Activated CD8-positive, alpha-beta memory T cell treated with anti-CD3 and anti-CD28 coated beads for 24 hours (primary cell): ENCODE results near the gene AKAP7.
"Not testable (repeated sequence)": the region's sequence is repeated elsewhere in the genome, so short reads cannot be mapped to it uniquely, and the experiment has no call there.

Experiments used
- DNase-seq: peaks from one replicate; pipeline ENCODE4 v3.0.0-alpha.2; 2020

The AKAP7 gene

DNA sequence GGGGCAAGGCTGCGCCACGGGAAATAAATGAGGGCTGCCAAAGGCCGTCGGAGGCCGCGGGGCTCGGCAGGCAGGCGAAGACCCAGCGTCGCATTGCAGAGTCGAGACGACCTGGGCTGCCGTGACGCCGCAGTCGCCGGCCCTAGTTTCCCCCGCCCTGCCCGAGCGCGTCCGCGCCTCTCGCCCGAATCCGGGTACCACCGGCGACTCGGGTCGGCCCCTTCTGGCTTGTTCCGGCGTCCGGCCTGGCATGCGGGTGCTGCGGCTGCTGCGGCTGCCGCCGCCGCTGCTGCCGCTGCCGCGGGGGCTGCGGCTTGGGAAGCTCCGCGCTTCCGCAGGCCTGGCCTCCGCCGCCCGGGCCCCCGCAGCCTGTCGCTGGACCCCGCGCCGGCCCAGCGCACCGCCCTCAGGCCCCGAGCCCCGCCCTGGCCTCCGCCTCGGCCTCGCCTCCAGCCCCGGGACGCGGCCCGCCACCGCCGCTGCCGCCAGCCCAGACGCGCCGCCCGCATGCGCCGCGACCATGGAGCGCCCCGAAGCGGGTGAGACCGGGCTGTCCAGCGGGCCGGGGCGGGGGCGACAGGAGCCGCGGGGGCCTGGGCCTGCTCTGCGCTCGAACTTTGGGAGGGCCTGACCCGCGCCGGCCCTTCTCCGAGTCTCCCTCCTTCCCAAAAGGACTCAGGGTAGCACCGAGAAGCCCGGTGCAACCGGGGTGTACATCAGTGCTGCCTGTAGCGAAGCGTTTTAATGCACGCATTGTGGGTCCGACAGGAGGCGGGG is at the start of gene AKAP7:
AKAP7 (plus strand) TSS at position 224 of the 777 bp plus-strand sequence; CDS start at position 521, 297 bp downstream.
- DNase-seq = peak; percentile 88

DNA sequence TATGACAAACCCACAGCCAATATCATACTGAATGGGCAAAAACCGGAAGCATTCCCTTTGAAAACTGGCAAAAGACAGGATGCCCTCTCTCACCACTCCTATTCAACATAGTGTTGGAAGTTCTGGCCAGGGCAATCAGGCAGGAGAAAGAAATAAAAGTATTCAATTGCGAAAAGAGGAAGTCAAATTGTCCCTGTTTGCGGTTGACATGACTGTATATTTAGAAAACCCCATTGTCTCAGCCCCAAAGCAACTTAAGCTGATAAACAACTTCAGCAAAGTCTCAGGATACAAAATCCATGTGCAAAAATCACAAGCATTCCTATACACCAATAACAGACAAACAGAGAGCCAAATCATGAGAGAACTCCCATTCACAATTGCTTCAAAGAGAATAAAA is 44.9 kb upstream of the AKAP7 start:
- DNase-seq = not testable (repeated sequence)

DNA sequence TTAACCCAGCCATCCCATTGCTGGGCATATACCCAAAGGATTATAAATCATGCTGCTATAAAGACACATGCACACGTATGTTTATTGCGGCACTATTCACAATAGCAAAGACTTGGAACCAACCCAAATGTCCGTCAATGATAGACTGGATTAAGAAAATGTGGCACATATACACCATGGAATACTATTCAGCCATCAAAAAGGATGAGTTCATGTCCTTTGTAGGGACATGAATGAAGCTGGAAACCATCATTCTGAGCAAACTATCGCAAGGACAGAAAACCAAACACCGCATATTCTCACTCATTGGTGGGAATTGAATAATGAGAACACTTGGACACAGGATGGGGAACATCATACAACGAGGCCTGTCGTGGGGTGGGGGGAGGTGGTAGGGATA is 43.3 kb upstream of the AKAP7 start:
- DNase-seq = not testable (repeated sequence)

DNA sequence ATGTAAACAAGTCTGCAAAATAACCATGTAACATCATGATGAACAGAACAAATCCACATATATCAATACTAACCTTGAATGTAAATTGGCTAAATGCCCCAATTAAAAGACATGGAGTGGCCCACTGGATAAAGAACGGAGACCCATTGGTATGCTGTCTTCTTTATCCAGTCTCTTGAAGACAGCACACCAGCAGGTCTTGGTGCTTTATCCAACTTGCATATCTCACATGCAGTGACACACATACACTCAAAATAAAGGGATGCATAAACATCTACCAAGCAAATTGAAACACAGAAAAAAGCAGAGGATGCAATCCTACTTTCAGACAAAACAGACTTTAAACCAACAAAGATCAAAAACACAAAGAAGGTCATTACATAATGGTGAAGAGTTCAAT is 41.9 kb upstream of the AKAP7 start:
- DNase-seq = no peak

DNA sequence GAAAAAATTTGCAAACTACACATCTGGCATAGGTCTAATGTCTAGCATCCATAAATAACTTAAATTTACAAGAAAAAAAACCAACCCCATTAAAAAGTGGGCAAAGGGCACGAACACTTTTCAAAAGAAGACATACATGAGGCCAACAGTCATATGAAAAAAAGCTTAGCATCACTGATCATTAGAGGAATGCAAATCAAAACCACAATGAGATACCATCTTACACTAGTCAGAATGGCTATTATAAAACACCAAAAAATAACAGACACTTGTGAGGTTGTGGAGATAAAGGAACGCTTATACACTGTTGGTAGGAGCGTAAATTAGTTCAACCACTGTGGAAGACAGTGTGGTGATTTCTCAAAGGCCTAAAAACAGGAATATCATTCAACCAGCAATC is 38.5 kb upstream of the AKAP7 start:
- DNase-seq = no peak

DNA sequence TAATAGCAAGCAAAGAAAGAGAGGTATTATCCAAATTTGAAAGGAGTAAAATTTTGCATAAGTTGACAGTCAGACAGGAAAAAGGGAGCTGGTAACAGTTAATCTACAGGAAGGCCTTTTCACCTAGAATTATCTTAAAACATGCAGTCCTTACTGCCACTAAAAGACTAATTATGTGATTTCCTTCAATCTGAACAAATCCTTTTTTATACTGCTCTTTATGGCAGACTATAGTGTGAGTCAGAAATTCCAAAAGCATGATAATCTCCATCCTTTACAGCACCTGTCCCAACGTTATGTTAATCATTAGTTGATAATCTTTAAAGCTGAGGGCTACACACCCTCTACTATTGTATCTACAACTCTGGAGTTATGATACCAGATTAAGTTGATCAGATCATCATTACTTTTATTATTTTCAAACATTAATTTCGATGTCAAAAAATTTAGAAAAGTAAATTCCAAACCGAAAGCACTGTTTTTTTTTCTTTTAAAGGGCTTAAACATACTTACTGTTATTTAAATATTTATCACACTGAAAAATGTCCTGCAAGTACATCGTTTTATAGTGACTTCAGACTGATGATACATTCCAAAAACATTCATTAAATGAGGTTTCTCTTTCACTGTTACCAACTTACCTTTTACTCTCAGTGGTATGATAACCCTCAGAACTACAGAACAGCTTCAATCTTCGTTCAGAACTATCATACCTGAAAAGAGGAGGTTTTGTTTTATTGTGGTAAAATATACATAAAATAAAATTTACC is 33.2 kb upstream of the AKAP7 start:
- DNase-seq = no peak

DNA sequence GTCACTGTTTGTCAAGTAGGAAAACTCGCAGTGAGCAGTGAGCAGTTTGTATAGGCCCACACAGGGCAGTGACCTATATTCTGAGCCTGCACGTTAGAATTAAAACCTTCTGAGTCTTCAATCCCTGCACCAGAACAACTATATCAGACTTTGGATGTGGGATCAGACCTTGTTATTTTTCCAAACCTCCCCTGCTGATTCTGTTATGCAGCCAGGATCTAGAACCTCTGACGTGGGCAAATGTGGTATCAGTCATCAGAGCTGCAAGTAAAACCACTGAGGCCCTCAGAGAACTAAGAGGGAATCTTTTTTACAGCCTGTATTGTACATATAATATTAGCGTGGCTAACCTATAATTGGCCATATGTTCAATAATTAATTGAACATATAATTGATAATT is 32.0 kb upstream of the AKAP7 start:
- no peak for DNase-seq

DNA sequence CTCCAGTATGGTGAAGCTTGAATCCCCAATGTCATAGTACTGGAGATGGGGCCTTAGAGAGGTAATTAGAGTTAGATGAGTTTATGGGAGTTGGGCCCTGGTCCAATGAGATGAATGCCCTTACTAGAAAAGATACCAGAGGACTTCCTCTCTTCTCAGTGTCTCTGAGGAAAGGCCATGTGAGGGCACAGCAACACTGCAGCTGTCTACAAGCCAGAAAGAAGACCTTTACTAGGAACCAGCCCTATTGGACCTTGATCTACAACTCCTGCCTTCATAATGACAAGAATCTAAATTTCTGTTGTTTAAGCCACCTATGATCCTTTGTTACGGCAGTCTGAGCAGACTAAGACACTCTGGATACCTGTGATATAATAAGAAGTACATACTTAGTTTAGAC is 31.4 kb upstream of the AKAP7 start:
- no peak for DNase-seq

DNA sequence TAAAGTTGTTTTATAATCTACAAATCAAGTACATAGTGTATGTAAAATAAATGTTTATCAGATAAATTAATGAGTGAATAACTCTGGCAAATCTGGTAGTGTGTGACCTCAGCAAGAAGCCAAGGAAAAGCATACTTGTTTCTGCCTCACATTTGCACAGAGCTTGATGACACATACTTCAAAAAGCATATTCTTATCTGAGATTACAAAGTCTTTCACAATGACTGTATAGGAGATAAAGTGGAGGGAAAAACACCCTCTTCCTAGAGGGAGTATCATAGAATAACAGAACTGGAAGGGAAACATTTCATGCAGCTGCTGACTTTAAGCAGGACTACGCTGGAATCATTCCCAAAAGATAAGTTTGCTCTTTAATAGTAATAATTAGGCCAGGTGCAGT is 28.1 kb upstream of the AKAP7 start:
- no peak for DNase-seq

DNA sequence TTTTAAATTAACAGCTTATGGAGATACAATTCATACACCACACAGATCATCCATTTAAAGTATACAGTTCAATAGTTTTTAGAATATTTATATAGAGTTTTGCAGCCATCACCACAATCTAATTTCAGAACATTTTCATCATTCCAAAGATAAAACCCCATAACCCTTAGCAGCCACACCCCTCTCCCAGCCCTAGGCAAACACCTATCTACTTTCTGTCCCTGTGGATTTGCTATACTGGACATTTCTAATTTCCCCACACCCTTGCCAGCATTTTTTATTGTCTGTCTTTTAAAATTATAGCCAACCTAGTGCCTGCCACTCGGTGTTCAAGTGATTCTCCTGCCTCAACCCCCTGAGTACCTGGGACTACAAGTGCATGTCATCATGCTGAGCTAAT is 23.0 kb upstream of the AKAP7 start:
- no peak for DNase-seq

DNA sequence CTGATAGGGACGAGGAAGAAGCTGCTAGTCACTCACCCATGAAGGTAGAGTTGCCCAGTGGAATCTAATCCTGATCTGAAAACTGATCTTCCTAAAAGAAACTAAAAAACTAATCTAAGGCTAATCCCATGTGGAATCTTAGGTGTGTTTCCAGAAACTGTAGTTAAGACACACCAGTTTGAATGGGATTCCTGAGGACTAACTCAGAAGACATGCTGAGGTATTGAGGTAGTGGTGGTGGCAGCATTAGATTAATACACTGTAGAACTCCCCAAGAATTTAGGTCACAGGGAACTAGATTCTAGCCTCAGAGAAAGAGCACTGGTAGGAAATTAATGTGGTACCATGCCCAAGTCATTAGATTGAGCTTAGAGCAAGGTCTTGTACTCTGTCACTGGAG is 19.6 kb upstream of the AKAP7 start:
- no peak for DNase-seq

DNA sequence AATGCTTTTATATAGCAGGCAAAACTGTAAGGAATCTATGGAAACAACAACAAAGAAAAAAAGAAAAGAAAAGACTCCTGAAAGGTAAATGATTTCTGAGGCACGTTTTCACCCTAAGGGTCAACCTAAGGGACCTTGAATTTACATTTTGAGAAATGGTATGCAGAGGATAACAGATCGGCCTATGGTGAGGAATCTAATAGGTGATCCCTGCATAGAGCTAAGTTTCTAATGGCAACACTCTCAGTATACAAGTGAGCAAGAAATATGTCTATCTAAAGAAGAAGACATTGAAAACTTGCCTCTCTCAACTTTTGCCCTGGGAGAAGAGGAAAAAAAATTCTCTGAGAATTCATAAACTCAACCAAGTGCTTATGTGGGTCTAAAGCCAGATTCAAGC is 18.9 kb upstream of the AKAP7 start:
- DNase-seq = no peak

DNA sequence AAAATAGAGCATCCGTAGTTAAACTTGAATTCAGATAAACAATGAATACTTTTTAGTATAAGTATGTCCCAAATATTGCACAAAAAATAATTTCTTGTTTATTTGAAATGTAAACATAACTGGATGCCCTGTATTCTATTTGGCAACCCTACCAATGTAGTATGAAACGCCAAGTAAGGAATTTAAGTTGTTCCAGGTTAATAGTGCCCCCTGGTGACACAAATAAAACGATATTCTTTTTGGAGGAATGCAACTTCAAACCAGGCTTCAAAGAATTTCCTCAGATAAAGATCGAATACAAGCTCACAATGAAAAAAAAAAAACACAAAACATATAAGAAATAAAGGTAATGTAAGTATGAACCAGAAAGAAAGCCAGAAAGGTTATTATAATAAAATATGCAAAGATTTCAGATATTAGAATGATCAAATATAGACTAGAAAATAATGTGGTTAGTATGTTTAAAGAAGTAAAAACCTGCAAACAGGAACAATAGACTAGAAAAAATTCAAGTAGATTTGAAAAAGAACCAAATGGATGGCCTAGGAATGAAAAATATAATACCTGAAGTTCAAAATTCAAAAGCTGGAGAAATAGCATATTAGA is 18.4 kb upstream of the AKAP7 start:
- no peak for DNase-seq

DNA sequence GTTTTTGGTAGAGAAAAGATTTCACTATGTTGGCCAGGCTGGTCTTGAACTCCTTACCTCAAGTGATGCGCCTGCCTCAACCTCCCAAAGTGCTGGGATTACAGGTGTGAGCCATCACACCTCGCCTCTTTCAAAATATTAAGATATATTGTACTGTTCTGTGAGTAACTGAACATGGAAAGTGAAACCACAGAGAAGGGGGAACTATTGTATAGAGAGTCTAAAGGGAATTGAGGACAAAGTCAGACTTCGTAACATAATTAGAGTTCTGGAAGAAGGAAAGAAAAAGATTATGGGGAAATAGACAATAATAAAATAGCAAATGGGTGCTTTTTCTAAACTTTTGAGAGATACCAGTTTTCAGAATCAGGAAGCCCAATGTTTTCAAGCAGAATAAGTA is 17.4 kb upstream of the AKAP7 start:
- DNase-seq = no peak

DNA sequence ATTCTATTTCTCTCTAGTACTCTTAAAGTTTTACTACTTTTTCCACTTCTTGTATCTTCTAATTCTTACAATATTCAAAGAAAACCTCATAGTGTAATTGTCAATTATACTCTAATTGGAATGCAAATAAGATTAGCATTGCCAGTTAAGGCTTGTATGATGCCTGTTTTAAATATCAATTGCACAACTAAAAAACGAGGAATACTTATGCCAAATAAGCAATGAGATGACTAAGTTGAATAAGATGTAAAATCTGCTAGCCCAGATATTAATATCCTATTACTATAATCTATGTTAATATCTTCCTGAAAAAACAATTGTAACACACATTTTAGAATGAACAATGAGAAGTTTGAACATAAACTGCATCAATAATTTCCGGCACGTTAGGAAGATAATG is 13.3 kb upstream of the AKAP7 start:
- DNase-seq = no peak

DNA sequence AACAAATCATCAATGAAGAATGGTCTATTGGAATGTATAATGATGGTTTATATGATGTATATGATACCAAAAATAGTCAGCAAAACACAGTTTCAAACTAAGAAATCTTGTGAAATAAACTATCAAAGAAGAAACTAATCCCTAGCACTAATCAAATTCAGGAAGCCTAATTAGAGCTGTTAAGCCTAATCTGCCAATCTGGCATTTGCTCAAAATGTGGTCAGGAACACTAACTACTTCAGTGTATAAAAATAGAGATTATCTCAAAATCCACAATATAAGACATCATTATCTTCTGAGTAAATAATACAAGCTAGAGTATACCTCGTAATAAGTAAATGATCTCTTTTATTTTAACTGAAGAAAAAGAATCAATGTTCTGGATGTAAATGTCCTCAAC is 12.8 kb upstream of the AKAP7 start:
- DNase-seq = no peak

DNA sequence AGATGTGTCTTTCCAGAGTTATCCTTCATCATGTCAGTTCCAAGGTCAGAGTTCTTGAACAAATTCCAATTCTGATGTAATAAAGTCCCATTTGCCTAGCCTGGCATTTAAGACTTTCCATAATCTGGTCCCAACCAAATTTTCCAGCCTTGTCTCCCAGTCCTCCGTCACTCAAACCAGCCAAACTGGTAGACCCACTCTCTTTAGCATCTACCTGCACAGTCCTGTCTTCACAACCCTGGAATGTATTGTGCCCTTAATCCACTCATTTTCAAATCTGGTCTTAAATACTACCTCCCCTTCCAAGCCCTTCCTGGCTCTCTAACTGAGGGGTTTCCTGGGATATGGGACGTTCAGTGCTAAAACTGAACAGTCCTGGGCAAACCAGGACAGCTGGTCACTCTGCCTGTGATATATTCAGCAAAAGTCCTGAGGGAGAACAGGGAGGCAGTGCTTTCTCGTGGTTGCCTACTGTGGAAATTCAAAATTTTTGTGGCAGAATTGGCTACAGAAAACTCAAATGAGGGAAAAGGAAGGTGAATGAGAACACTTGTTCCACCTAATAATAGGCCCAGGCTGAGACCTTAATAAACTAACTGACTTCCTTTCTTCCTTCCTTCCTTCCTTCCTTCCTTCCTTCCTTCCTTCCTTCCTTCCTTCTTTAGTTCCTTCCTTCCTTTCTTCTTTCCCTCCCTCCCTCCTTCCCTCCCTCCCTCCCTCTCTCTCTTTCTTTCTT is 10.8 kb upstream of the AKAP7 start:
- DNase-seq = no peak

DNA sequence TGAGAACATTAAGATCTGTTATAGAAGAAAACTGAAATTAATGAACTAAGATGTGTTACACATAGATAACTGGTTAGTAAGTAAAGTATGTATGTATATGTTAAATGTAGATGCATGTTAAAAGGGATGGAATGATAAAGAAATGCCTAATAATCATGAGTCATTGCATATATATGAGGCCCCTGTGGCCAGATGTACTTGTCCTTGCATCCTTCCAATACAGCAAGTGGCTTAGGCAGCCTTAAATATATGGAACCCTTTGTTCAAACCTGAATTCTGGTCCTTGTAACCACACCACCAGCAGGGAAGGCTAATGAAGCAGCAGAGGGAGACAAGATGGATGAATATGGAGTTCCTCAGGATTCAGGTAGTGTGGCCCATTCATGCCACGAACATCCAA is 9.8 kb upstream of the AKAP7 start:
- DNase-seq = no peak

DNA sequence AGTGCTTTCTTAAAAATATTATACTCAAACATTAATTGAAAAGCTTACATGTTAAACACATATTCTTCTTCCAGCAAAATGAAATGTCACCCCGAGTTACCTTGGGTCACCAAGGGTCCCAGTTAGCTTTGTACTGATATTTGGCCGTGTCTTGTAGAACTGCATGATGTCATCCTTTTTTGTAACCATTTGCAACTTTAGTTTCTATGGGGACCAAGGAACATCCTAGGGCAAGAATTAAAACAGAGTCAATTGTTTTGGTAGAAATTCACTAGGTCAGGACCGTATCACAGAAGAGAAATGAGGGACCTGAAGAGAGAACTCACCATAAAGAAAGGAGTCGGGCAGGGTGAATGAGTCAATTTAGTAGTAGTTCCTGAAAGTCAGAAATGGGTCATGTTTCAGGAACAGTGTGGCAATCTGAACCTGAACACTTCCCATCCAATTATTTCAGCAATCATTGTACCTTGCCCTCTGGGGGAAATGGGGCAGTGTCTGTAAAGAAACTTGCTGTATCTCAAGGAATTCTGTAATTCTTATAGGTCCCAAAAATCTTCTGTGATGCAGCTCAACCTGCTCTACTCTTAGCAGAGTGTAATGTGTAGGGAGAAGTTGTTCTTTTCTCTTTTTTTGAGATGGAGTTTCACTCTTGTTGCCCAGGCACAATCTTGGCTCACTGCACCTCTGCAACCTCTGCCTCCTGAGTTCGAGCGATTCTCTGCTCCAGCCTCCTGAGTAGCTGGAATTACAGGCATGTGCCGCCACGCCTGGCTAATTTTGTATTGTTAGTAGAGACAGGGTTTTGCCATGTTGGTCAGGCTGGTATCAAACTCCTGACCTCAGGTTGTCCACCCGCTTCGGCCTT is 5.3 kb upstream of the AKAP7 start:
- no peak for DNase-seq

DNA sequence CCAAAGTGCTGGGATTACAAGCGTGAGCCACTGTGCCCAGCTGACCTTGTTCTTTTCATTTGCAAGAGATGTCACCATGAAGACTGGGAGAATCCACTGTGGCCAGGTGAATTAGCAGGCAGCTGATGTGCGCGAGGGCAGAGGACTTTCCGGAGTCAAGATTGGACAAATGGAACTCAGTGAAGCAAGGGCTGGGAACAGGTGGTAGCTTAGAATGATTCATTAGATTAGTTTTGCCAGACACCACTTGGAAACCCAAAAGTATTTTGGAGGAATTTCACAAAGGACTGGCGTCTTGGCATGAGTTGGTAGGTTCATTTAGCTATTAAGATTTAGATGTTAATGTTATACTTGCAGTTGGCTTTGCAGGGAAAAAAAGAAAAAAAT is 4.7 kb upstream of the AKAP7 start:
- no peak for DNase-seq

DNA sequence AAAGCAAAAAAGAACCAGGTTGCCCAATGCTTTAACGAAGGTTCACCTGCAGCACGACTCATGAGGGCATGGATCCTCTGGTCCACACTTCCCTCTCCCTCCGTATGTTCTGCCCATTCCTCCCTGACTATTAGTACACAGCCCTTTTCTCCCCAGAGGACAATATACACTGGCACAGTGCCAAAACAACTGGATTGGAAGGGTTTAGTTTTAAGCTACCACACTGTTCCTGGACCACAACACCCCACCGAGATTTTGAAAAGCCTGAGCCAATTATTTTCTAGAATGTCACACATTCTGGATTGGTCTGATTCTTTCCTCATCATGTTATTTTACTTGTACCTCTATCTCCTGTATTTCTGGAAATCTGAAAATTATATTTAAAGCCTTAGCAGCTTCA is 2.9 kb upstream of the AKAP7 start:
- no peak for DNase-seq

DNA sequence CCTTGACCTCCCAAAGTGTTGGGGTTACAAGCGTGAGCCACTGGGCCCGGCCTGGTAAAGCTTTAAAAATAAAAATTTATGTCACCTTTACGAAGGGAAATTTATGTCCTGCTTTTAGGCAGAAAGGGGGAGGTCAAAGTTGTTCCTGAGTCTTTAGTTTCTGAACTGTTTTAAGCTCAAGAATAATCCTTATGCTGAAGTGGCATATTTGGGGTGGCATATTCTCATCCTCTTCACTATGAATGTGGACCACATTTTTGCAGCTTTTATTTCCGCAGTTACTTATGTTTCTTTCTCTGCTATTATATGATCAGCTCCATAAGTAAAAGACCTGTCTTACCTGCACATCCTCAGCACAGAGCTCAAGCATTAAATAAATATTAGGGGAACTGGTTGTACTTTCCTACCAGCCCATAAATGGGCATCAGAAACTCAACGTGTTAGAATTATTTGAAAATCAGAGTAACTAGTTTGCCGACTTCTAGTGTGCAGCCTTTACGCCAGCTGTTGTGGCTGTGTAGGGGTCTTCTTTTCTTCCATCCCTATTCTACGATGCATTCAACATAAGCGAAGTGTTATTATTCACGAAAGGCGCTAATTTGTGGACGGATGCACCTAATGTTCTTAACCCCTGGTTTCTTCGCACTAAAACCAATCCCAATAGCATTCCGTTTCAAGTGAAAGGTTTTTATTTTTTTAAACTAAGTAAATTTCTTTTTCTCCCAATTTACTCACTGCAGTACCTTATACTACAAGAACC is 867 bp upstream of the AKAP7 start:
- no peak for DNase-seq
